ENCODE measurements around the gene BNIP3.
"Not testable (repeated sequence)": the region's sequence is repeated elsewhere in the genome, so short reads cannot be mapped to it uniquely, and the experiment has no call there.

Gene BNIP3

GRCh38 chr10:131930150-131930549 lies 51.6 kb downstream of the BNIP3 start:
- DNase-seq (ENCODE audit: insufficient read length, low spot score) (no peak), FAIRE-seq (no peak)
- TF ChIP-seq POLR2A (IDR thresholded peaks at IDR 0.05; ENCODE audit: low read depth, low read length) = no peak

- DNase-seq (ENCODE audit: insufficient read length, low spot score) = no peak
- FAIRE-seq = no peak
- TF ChIP-seq POLR2A (IDR thresholded peaks at IDR 0.05; ENCODE audit: low read depth, low read length) = no peak
Measured at GRCh38 chr10:131929122-131929845, 52.4 kb downstream of the BNIP3 start.

- TF ChIP-seq POLR2A (IDR thresholded peaks at IDR 0.05; ENCODE audit: low read depth, low read length) = no peak
- no peak for DNase-seq (ENCODE audit: insufficient read length, low spot score)
- no peak for FAIRE-seq
Measured at GRCh38 chr10:131928248-131929095, 53.3 kb downstream of the BNIP3 start.

- FAIRE-seq (no peak), DNase-seq (ENCODE audit: insufficient read length, low spot score) (no peak)
- no peak for TF ChIP-seq POLR2A (IDR thresholded peaks at IDR 0.05; ENCODE audit: low read depth, low read length)
Measured at GRCh38 chr10:131926743-131927595, 54.8 kb downstream of the BNIP3 start.

GRCh38 chr10:131926253-131926652 lies 55.5 kb downstream of the BNIP3 start:
- TF ChIP-seq POLR2A (IDR thresholded peaks at IDR 0.05; ENCODE audit: low read depth, low read length) = no peak
- DNase-seq (ENCODE audit: insufficient read length, low spot score) = no peak
- no peak for FAIRE-seq

GRCh38 chr10:131925716-131926115 lies 56.0 kb downstream of the BNIP3 start:
- FAIRE-seq (no peak), DNase-seq (ENCODE audit: insufficient read length, low spot score) (no peak)
- no peak for TF ChIP-seq POLR2A (IDR thresholded peaks at IDR 0.05; ENCODE audit: low read depth, low read length)

- DNase-seq (ENCODE audit: insufficient read length, low spot score) (no peak), FAIRE-seq (no peak)
- no peak for TF ChIP-seq POLR2A (IDR thresholded peaks at IDR 0.05; ENCODE audit: low read depth, low read length)
Measured at GRCh38 chr10:131925011-131925649, 56.6 kb downstream of the BNIP3 start.

- no peak for FAIRE-seq
- no peak for DNase-seq (ENCODE audit: insufficient read length, low spot score)
- no peak for TF ChIP-seq POLR2A (IDR thresholded peaks at IDR 0.05; ENCODE audit: low read depth, low read length)
Measured at GRCh38 chr10:131923038-131923756, 58.5 kb downstream of the BNIP3 start.

GRCh38 chr10:131921184-131921583 lies 60.5 kb downstream of the BNIP3 start:
- DNase-seq (ENCODE audit: insufficient read length, low spot score) = no peak
- FAIRE-seq = no peak
- TF ChIP-seq POLR2A (IDR thresholded peaks at IDR 0.05; ENCODE audit: low read depth, low read length) = no peak

- no peak for FAIRE-seq
- TF ChIP-seq POLR2A (IDR thresholded peaks at IDR 0.05; ENCODE audit: low read depth, low read length) = no peak
- no peak for DNase-seq (ENCODE audit: insufficient read length, low spot score)
Measured at GRCh38 chr10:131920693-131921092, 61.0 kb downstream of the BNIP3 start.

- no peak for TF ChIP-seq POLR2A (IDR thresholded peaks at IDR 0.05; ENCODE audit: low read depth, low read length)
- FAIRE-seq = no peak
- no peak for DNase-seq (ENCODE audit: insufficient read length, low spot score)
Measured at GRCh38 chr10:131920151-131920550, 61.6 kb downstream of the BNIP3 start.

- FAIRE-seq; DNase-seq (ENCODE audit: insufficient read length, low spot score): not testable (repeated sequence)
Measured at GRCh38 chr10:131919461-131919860, 62.3 kb downstream of the BNIP3 start.

All from H54 (cell line).